H1 (cell line): ENCODE measurements around the gene TUNAR. TPM values are rescaled to one million over a fixed set of nuclear protein-coding genes. Genes with fewer than 3 reads are reported as not detected.
A peak's percentile ranks its signal among the peaks of the same experiment; 100 is the strongest.

ENCODE experiments used
- CTCF ChIA-PET: fragments of 300-600 bp; sonication (Branson Sonifier 250); formaldehyde crosslinking; loops from one replicate; lab custom pipeline; 2021; ENCODE audit not compliant: partially characterized antibody; lab: Charles Lee
- POLR2A ChIA-PET: fragments of 300-600 bp; sonication (Branson Sonifier 250); formaldehyde crosslinking; loops from one replicate; lab custom pipeline; 2021; ENCODE audit warnings: inconsistent platforms; ENCODE audit not compliant: partially characterized antibody; lab: Charles Lee
- DNase-seq, 2 experiments: peaks; one replicate each; pipeline versions ENCODE4 v3.0.0 to v3.0.0-alpha.2; 2010 to 2022; ENCODE audit warnings: low spot score in 2 of 2, low read depth in 1 of 2, mixed read lengths in 1 of 2
- FAIRE-seq: peaks from 2 replicates; lab custom pipeline; 2011; peaks lifted over from hg19 to GRCh38; lab: Jason Lieb, UNC
- H2AFZ ChIP-seq: 2 replicates; pipeline ENCODE4 v1.8.1; 2012; ENCODE audit warnings: low read length, inconsistent platforms
- H2AK5ac ChIP-seq: 2 replicates; pipeline ENCODE4 v1.6.1; 2013; ENCODE audit warnings: low read depth, low read length
- H2BK120ac ChIP-seq: replicated peaks from 2 replicates; pipeline ENCODE3; 2013; ENCODE audit warnings: low read depth, low read length, inconsistent platforms
- H2BK12ac ChIP-seq: 2 replicates; pipeline ENCODE4 v1.6.1; 2013; ENCODE audit warnings: low read depth, low read length
- H2BK15ac ChIP-seq: 2 replicates; pipeline ENCODE4 v1.6.1; 2013; ENCODE audit warnings: low read length
- H2BK20ac ChIP-seq: 2 replicates; pipeline ENCODE4 v1.6.1; 2013; ENCODE audit warnings: low read length
- H2BK5ac ChIP-seq: 2 replicates; pipeline ENCODE4 v1.6.1; 2013; ENCODE audit warnings: low read depth, low read length
- H3K14ac ChIP-seq: 2 replicates; pipeline ENCODE4 v1.6.1; 2013; ENCODE audit warnings: inconsistent platforms; ENCODE audit not compliant: insufficient read length
- H3K18ac ChIP-seq: 2 replicates; pipeline ENCODE4 v1.6.1; 2013; ENCODE audit warnings: low read length; ENCODE audit errors: extremely low read depth
- H3K23ac ChIP-seq: 2 replicates; pipeline ENCODE4 v1.6.1; 2013; ENCODE audit warnings: inconsistent platforms; ENCODE audit not compliant: insufficient read length
- H3K23me2 ChIP-seq: 2 replicates; pipeline ENCODE4 v1.6.1; 2013; ENCODE audit warnings: low read depth, low read length
- H3K27ac ChIP-seq: 2 replicates; pipeline ENCODE4 v1.6.1; 2011; ENCODE audit warnings: low read depth, low read length, inconsistent platforms
- H3K27me3 ChIP-seq, 4 experiments: replicated peaks in 1 of 4; 1 replicate in 1 of 4; 2 replicates in 3 of 4; pipeline versions ENCODE4 v1.6.1 to v1.8.1; 2011 to 2013; ENCODE audit warnings: low read length in 3 of 4, mild to moderate bottlenecking in 3 of 4, inconsistent platforms in 2 of 4, mixed read lengths in 2 of 4, moderate library complexity in 1 of 4; ENCODE audit not compliant: control insufficient read depth in 3 of 4, insufficient read depth in 3 of 4; ENCODE audit errors: extremely low read depth in 1 of 4
- H3K36me3 ChIP-seq, 4 experiments: 2 replicates each; pipeline versions ENCODE4 v1.6.1 to v1.8.1; 2011 to 2013; ENCODE audit warnings: mild to moderate bottlenecking in 4 of 4, low read length in 3 of 4, moderate library complexity in 2 of 4, control low read depth in 1 of 4, inconsistent platforms in 1 of 4; ENCODE audit not compliant: insufficient read depth in 4 of 4, control insufficient read depth in 2 of 4
- H3K4ac ChIP-seq: replicated peaks from 2 replicates; pipeline ENCODE3; 2013; ENCODE audit warnings: low read length, low read depth, mixed read lengths, inconsistent platforms; ENCODE audit not compliant: insufficient read length
- H3K4me1 ChIP-seq, 4 experiments: replicated peaks in 1 of 4; 1 replicate in 1 of 4; 2 replicates in 3 of 4; pipeline versions ENCODE4 v1.6.1 to v1.8.1; 2011 to 2013; ENCODE audit warnings: low read length in 3 of 4, inconsistent platforms in 2 of 4, mixed read lengths in 1 of 4; ENCODE audit not compliant: insufficient read depth in 4 of 4, control insufficient read depth in 3 of 4
- H3K4me2 ChIP-seq, 2 experiments: 2 replicates each; pipeline versions ENCODE4 v1.6.1 to v1.8.1; 2011 to 2013; ENCODE audit warnings: low read depth in 2 of 2, low read length in 2 of 2, control low read depth in 1 of 2, inconsistent platforms in 1 of 2, mild to moderate bottlenecking in 1 of 2; ENCODE audit not compliant: insufficient read depth in 1 of 2
- H3K4me3 ChIP-seq, 4 experiments: fragments of 200-600, 300-600 bp in 1 of 4; sonication (generic), shearing (Covaris generic), sonication (Bioruptor Twin) in 1 of 4; 2 replicates each; pipeline versions ENCODE4 v1.5.1 to v1.8.1; 2011 to 2016; ENCODE audit warnings: low read length in 4 of 4, low read depth in 3 of 4, control low read depth in 2 of 4, inconsistent platforms in 2 of 4, mild to moderate bottlenecking in 2 of 4, mixed read lengths in 1 of 4, moderate library complexity in 1 of 4; ENCODE audit not compliant: insufficient read depth in 2 of 4; ENCODE audit errors: extremely low read depth in 1 of 4
- H3K56ac ChIP-seq: replicated peaks from 2 replicates; pipeline ENCODE3; 2013; ENCODE audit warnings: low read depth, mild to moderate bottlenecking, mixed read lengths, low read length, inconsistent platforms; ENCODE audit not compliant: insufficient read length
- H3K79me1 ChIP-seq: 2 replicates; pipeline ENCODE4 v1.6.1; 2013; ENCODE audit warnings: low read depth, low read length, control low read depth
- H3K79me2 ChIP-seq, 2 experiments: 2 replicates each; pipeline versions ENCODE4 v1.6.1 to v1.8.1; 2012 to 2013; ENCODE audit warnings: low read length in 2 of 2, mild to moderate bottlenecking in 2 of 2, inconsistent platforms in 1 of 2; ENCODE audit not compliant: insufficient read depth in 2 of 2, control insufficient read depth in 1 of 2
- H3K9ac ChIP-seq, 4 experiments: replicated peaks in 1 of 4; 1 replicate in 1 of 4; 2 replicates in 3 of 4; pipeline versions ENCODE4 v1.6.1 to v1.8.1; 2011 to 2013; ENCODE audit warnings: low read depth in 3 of 4, low read length in 3 of 4, control low read depth in 2 of 4, mild to moderate bottlenecking in 2 of 4, moderate library complexity in 2 of 4, inconsistent platforms in 1 of 4; ENCODE audit errors: extremely low read depth in 1 of 4
- H3K9me3 ChIP-seq, 2 experiments: 2 replicates each; pipeline versions ENCODE4 v1.6.1 to v1.8.1; 2012 to 2013; ENCODE audit warnings: mild to moderate bottlenecking in 2 of 2, moderate library complexity in 2 of 2, control low read depth in 1 of 2, inconsistent platforms in 1 of 2, low read depth in 1 of 2, low read length in 1 of 2, mixed read lengths in 1 of 2; ENCODE audit not compliant: insufficient read depth in 2 of 2
- H4K20me1 ChIP-seq, 2 experiments: replicated peaks in 1 of 2; 2 replicates each; pipeline versions ENCODE3 to v1.8.1; 2011 to 2013; ENCODE audit warnings: inconsistent platforms in 2 of 2, low read length in 2 of 2, mild to moderate bottlenecking in 1 of 2; ENCODE audit not compliant: insufficient read depth in 2 of 2, control insufficient read depth in 1 of 2
- H4K5ac ChIP-seq: 2 replicates; pipeline ENCODE4 v1.6.1; 2013; ENCODE audit warnings: low read length, low read depth, mixed read lengths, inconsistent platforms; ENCODE audit not compliant: insufficient read length
- H4K8ac ChIP-seq: 2 replicates; pipeline ENCODE4 v1.8.0; 2013; ENCODE audit warnings: mild to moderate bottlenecking, moderate library complexity, low read length, inconsistent platforms; ENCODE audit not compliant: insufficient read depth; ENCODE audit errors: extremely low read depth
- H4K91ac ChIP-seq: replicated peaks from 2 replicates; pipeline ENCODE3; 2013; ENCODE audit warnings: low read length, mixed read lengths, inconsistent platforms; ENCODE audit not compliant: insufficient read length
- E2F6 ChIP-seq: IDR thresholded peaks from 2 replicates; pipeline ENCODE4 v1.6.1; 2012; ENCODE audit warnings: inconsistent platforms
- EZH2 ChIP-seq: fragments of 200-600 bp; sonication (generic); IDR thresholded peaks from 2 replicates; pipeline ENCODE4 v1.7.1; 2012; ENCODE audit warnings: low read depth, mild to moderate bottlenecking, moderate library complexity, low read length, inconsistent platforms; ENCODE audit not compliant: severe bottlenecking
- POU5F1 ChIP-seq: IDR thresholded peaks from 2 replicates; pipeline ENCODE4 v1.6.1; 2011; ENCODE audit warnings: low read depth, mild to moderate bottlenecking, low read length, moderate library complexity
- TAF7 ChIP-seq: optimal IDR thresholded peaks from 2 replicates; pipeline ENCODE3; 2011; ENCODE audit warnings: low read depth, mild to moderate bottlenecking, inconsistent platforms, low read length, moderate library complexity, borderline replicate concordance
- TBP ChIP-seq: IDR thresholded peaks from 2 replicates; pipeline ENCODE4 v1.6.1; 2011; ENCODE audit warnings: low read depth, low read length, improper control_type of control experiment
- USF2 ChIP-seq: IDR thresholded peaks from 2 replicates; pipeline ENCODE4 v1.6.1; 2011; ENCODE audit warnings: low read length, improper control_type of control experiment
- WGBS, 2 experiments: shearing (Covaris generic) in 1 of 2; methylation state at CpG; one replicate each; pipeline versions ENCODE4 v1.1.6 to v1.1.7; 2013 to 2015; ENCODE audit warnings: low lambda C conversion rate in 2 of 2, mixed read lengths in 2 of 2, inconsistent platforms in 1 of 2, low coverage in 1 of 2, missing lambda C conversion rate in 1 of 2; ENCODE audit not compliant: insufficient replicate concordance in 2 of 2, insufficient coverage in 1 of 2, insufficient read length in 1 of 2; ENCODE audit errors: extremely low coverage in 1 of 2, missing lambda C conversion rate in 1 of 2; 5-methylcytosine and 5-hydroxymethylcytosine counted together
- polyA plus RNA-seq, 7 experiments: library from polyadenylated mRNA; depleted of rRNA in 3 of 7; stranded (reverse) in 5 of 7; unstranded in 2 of 7; fragments of >200 nt in 5 of 7; fragments of 200-250 nt in 2 of 7; gene quantifications; 1 replicate in 5 of 7; 2 replicates in 1 of 7; 4 replicates in 1 of 7; pipeline versions ENCODE4 v1.2.1 to v1.2.3, GENCODE V29; 2011 to 2013; ENCODE audit warnings: missing spikeins in 2 of 7, mixed read lengths in 2 of 7
- total RNA-seq: library from RNA; stranded (reverse); fragmentation: NEBNext Ultra II Directional; extraction: Animal tissue kit (Norgen Biotek cat#: 25700); gene quantifications from 2 replicates; pipeline ENCODE4 v1.2.1, GENCODE V29; 2021

Gene TUNAR
- total and polyA plus RNA-seq, 2 of the 8 experiments (the other 6 are each of a cell fraction or from before 2014, with no cell fraction given), result 12.8 to 63.9 TPM

DNA sequence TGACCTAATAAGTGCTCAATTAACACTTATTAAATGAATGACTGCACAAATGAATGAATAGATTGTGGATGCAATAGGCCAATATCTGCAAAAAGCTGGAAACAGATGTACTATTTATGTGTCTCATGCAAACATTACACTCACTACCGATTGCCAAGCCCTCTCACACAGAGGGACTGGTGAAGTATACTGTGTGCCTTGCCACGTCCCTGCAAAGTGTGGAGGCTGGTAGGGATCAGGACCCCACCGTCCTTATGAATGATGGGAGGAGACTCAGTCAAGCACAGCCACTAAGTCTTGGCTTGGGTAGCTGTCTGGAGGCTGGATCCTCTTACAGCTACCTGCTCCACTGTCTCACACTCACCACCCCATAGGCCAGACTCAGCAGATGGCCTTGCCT, 3.9 kb upstream of the TUNAR start:
- Histone ChIP-seq H4K91ac (peak overlapping the region; percentile 16), H4K5ac (no peak overlapping the region), H3K9me3 (peaks cover 0 to 4% of the 10 kb centered on the region in 2 experiments; a peak in 1 of 4 replicates), H3K27ac (no peak overlapping the region), H2BK12ac (no peak overlapping the region; the same call in 1 of the 2 replicates), H2BK5ac (no peak overlapping the region; the same call in 1 of the 2 replicates), H3K9ac (no peak overlapping the region), H4K8ac (no peak overlapping the region), H3K4me1 (peaks cover 6 to 16% (median 11%) of the 10 kb centered on the region in 4 experiments; a peak in 6 of 7 replicates), H3K27me3 (peaks cover 0 to 10% (median 6%) of the 10 kb centered on the region in 4 experiments; a peak in 5 of 7 replicates), H3K14ac (no peak overlapping the region), H3K36me3 (no peaks in the 10 kb centered on the region), H2AK5ac (no peak overlapping the region), H2BK15ac (no peak overlapping the region), H2BK120ac (no peak overlapping the region), H3K79me2 (peaks cover 2 to 7% of the 10 kb centered on the region in 2 experiments), H3K4ac (no peak overlapping the region), H3K56ac (no peak overlapping the region), H3K23me2 (peaks cover 16% of the 10 kb centered on the region), H3K4me2 (no peak overlapping the region), H4K20me1 (no peaks in the 10 kb centered on the region), H2BK20ac (no peak overlapping the region; the same call in 1 of the 2 replicates), H3K18ac (0 out of 2 replicates have a peak overlapping the region, but pooled peaks have one; percentile 0), H3K23ac (no peak overlapping the region), H3K79me1 (no peaks in the 10 kb centered on the region), H2AFZ (no peak overlapping the region), H3K4me3 (no peak overlapping the region)
- DNase-seq (no peak), FAIRE-seq (no peak)
- POLR2A ChIA-PET, result interaction anchor here (2.4 kb wide), 1 partner anchor 8 kb away, joined by 5 read pairs; no protein-coding TSS in a partner anchor
- 89% methylated on average over 3 of the region's 3 CpGs; no CpG with 5 or more reads in 1 of the 2 experiments for WGBS, 2 experiments
- CTCF ChIA-PET, result interaction anchor here (0.7 to 2.4 kb wide), 6 partner anchors 22 to 306 kb away, joined by 3 to 11 read pairs (median 4); no protein-coding TSS in a partner anchor
- no peak for TF ChIP-seq EZH2
- no peak for TF ChIP-seq TAF7
- TF ChIP-seq TBP, result no peak
- TF ChIP-seq E2F6, result no peak
- no peak for TF ChIP-seq POU5F1
- no peak for TF ChIP-seq USF2
